Type B pancreatic cell (in vitro differentiated cells): ENCODE results near the gene PRIMPOL. TPM values are rescaled to one million over a fixed set of nuclear protein-coding genes. Genes with fewer than 3 reads are reported as not detected.

Source experiments
- DNase-seq: peaks from one replicate; pipeline ENCODE4 v3.0.0; 2021; ENCODE audit warnings: mixed read lengths; ENCODE audit not compliant: unreplicated experiment; ENCODE audit errors: extremely low spot score
- H3K27ac Mint-ChIP-seq: 2 replicates; pipeline ENCODE4 v1.8.0; 2021; ENCODE audit warnings: mild to moderate bottlenecking, mixed read lengths
- H3K27me3 Mint-ChIP-seq: 2 replicates; pipeline ENCODE4 v1.8.0; 2021; ENCODE audit warnings: mixed read lengths
- H3K36me3 Mint-ChIP-seq: 2 replicates; pipeline ENCODE4 v1.8.0; 2021; ENCODE audit warnings: mixed read lengths
- H3K4me1 Mint-ChIP-seq: one replicate; pipeline ENCODE4 v1.8.0; 2021; ENCODE audit warnings: mixed read lengths; ENCODE audit not compliant: unreplicated experiment
- H3K4me3 Mint-ChIP-seq: 2 replicates; pipeline ENCODE4 v1.8.0; 2021; ENCODE audit warnings: mild to moderate bottlenecking, mixed read lengths
- H3K9me3 Mint-ChIP-seq: 2 replicates; pipeline ENCODE4 v1.8.0; 2021; ENCODE audit warnings: mixed read lengths
- total RNA-seq: library from RNA; stranded (reverse); gene quantifications from 2 replicates; pipeline ENCODE4 v1.2.1, GENCODE V29; 2021; ENCODE audit warnings: low replicate concordance
- TF ChIP-seq, protein P1 (sequence below): fragments of 200-600 bp; sonication (generic); conservative IDR thresholded peaks from 2 replicates; pipeline ENCODE4 v1.5.0; 2021; ENCODE audit warnings: antibody characterized with exemption, mild to moderate bottlenecking

PRIMPOL gene
- total RNA-seq, 1 donor from 2014 or later, result 24.6 TPM

GRCh38 chr4:184668511-184669114 is 19.1 kb downstream of the PRIMPOL start:
- no peak overlapping the region for H3K27ac Mint-ChIP-seq
- no peaks in the 10 kb centered on the region for H3K9me3 Mint-ChIP-seq
- H3K4me1 Mint-ChIP-seq, result no peaks in the 10 kb centered on the region
- H3K27me3 Mint-ChIP-seq, result no peaks in the 10 kb centered on the region
- no peak for DNase-seq
- no peak overlapping the region for H3K4me3 Mint-ChIP-seq
- H3K36me3 Mint-ChIP-seq, result peaks cover 21% of the 10 kb centered on the region
- TF ChIP-seq, protein P1, sequence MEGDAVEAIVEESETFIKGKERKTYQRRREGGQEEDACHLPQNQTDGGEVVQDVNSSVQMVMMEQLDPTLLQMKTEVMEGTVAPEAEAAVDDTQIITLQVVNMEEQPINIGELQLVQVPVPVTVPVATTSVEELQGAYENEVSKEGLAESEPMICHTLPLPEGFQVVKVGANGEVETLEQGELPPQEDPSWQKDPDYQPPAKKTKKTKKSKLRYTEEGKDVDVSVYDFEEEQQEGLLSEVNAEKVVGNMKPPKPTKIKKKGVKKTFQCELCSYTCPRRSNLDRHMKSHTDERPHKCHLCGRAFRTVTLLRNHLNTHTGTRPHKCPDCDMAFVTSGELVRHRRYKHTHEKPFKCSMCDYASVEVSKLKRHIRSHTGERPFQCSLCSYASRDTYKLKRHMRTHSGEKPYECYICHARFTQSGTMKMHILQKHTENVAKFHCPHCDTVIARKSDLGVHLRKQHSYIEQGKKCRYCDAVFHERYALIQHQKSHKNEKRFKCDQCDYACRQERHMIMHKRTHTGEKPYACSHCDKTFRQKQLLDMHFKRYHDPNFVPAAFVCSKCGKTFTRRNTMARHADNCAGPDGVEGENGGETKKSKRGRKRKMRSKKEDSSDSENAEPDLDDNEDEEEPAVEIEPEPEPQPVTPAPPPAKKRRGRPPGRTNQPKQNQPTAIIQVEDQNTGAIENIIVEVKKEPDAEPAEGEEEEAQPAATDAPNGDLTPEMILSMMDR, result no peak

DNA sequence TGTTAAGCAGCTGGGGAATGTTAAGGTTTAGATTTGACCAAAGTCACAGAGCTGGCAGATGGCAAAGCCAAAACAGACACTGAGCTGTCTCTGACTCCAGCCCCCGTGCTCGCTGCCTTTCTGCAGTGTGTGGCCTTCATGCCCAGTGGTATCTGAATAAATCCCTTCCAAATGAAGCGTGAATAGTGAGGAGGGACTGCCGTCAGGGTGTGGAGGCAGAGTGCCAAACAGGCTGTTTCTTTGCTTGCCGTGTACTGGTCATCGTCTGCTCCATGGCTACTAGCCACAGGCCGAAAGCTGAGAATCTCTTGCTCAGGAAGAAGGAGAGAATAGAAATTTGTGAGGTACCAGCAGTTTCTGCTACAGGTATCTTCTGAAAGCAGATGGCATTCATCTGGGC is 19.7 kb downstream of the PRIMPOL start:
- Mint-ChIP-seq H3K27ac (no peak overlapping the region), H3K9me3 (no peaks in the 10 kb centered on the region), H3K4me3 (no peak overlapping the region), H3K4me1 (no peaks in the 10 kb centered on the region), H3K36me3 (peaks cover 22% of the 10 kb centered on the region), H3K27me3 (no peaks in the 10 kb centered on the region)
- DNase-seq, result no peak
- TF ChIP-seq, protein P1, result no peak

GRCh38 chr4:184671101-184671500 is 21.6 kb downstream of the PRIMPOL start:
- Mint-ChIP-seq H3K27me3 (no peaks in the 10 kb centered on the region), H3K4me3 (no peak overlapping the region), H3K4me1 (no peaks in the 10 kb centered on the region), H3K27ac (no peak overlapping the region), H3K9me3 (no peaks in the 10 kb centered on the region), H3K36me3 (peaks cover 28% of the 10 kb centered on the region)
- no peak for DNase-seq
- TF ChIP-seq, protein P1, result no peak

GRCh38 chr4:184672741-184673140 is 23.2 kb downstream of the PRIMPOL start:
- Mint-ChIP-seq H3K27ac (no peak overlapping the region), H3K4me3 (no peak overlapping the region), H3K36me3 (peaks cover 24% of the 10 kb centered on the region), H3K27me3 (no peaks in the 10 kb centered on the region), H3K4me1 (no peaks in the 10 kb centered on the region), H3K9me3 (no peaks in the 10 kb centered on the region)
- TF ChIP-seq, protein P1, result no peak
- DNase-seq, result no peak

- Mint-ChIP-seq H3K27ac (no peak overlapping the region), H3K27me3 (no peaks in the 10 kb centered on the region), H3K4me1 (no peaks in the 10 kb centered on the region)
These were observed 24.5 kb downstream of the PRIMPOL start for GRCh38 chr4:184674011-184674410.

More at GRCh38 chr4:184674011-184674410, 24.5 kb downstream of the PRIMPOL start:
- Mint-ChIP-seq H3K36me3 (peaks cover 14% of the 10 kb centered on the region), H3K9me3 (no peaks in the 10 kb centered on the region), H3K4me3 (no peak overlapping the region)
- TF ChIP-seq, protein P1, result no peak
- no peak for DNase-seq
